ENCODE measurements around the gene DTD1.
"Not testable (repeated sequence)": the region's sequence is repeated elsewhere in the genome, so short reads cannot be mapped to it uniquely, and the experiment has no call there.

DTD1 gene

GRCh38 chr20:18781509-18781908 lies 193.7 kb downstream of the DTD1 start:
- H3K27ac Mint-ChIP-seq, result no peak overlapping the region
- no peaks in the 10 kb centered on the region for H3K4me1 Mint-ChIP-seq (ENCODE audit: low read depth)
- no peak overlapping the region for H3K4me3 Mint-ChIP-seq
- H3K27me3 Mint-ChIP-seq (ENCODE audit: low read depth), result no peaks in the 10 kb centered on the region
- no peaks in the 10 kb centered on the region for H3K9me3 Mint-ChIP-seq
- H3K36me3 Mint-ChIP-seq (ENCODE audit: low read depth), result no peaks in the 10 kb centered on the region

GRCh38 chr20:18783385-18783959 lies 195.6 kb downstream of the DTD1 start:
- Mint-ChIP-seq H3K4me3 (no peak overlapping the region), H3K9me3 (no peaks in the 10 kb centered on the region), H3K4me1 (ENCODE audit: low read depth) (no peaks in the 10 kb centered on the region), H3K36me3 (ENCODE audit: low read depth) (no peaks in the 10 kb centered on the region), H3K27ac (no peak overlapping the region), H3K27me3 (ENCODE audit: low read depth) (no peaks in the 10 kb centered on the region)

- not testable (repeated sequence) for H3K9me3 Mint-ChIP-seq; H3K4me1 Mint-ChIP-seq (ENCODE audit: low read depth); H3K4me3 Mint-ChIP-seq; H3K27me3 Mint-ChIP-seq (ENCODE audit: low read depth); H3K36me3 Mint-ChIP-seq (ENCODE audit: low read depth); H3K27ac Mint-ChIP-seq
These were observed 199.2 kb downstream of the DTD1 start for GRCh38 chr20:18787046-18787445.

GRCh38 chr20:18788021-18788420 lies 200.2 kb downstream of the DTD1 start:
- Mint-ChIP-seq H3K9me3 (no peaks in the 10 kb centered on the region), H3K27ac (no peak overlapping the region), H3K4me1 (ENCODE audit: low read depth) (no peaks in the 10 kb centered on the region), H3K36me3 (ENCODE audit: low read depth) (no peaks in the 10 kb centered on the region), H3K4me3 (no peak overlapping the region), H3K27me3 (ENCODE audit: low read depth) (peaks cover 4% of the 10 kb centered on the region)

GRCh38 chr20:18790787-18791186 lies 202.9 kb downstream of the DTD1 start:
- no peaks in the 10 kb centered on the region for H3K9me3 Mint-ChIP-seq
- H3K36me3 Mint-ChIP-seq (ENCODE audit: low read depth), result no peaks in the 10 kb centered on the region
- no peak overlapping the region for H3K27ac Mint-ChIP-seq
- H3K4me3 Mint-ChIP-seq, result no peak overlapping the region
- peaks cover 9% of the 10 kb centered on the region for H3K4me1 Mint-ChIP-seq (ENCODE audit: low read depth)
- peaks cover 4% of the 10 kb centered on the region for H3K27me3 Mint-ChIP-seq (ENCODE audit: low read depth)

- H3K36me3 Mint-ChIP-seq (ENCODE audit: low read depth), result no peaks in the 10 kb centered on the region
- peaks cover 4% of the 10 kb centered on the region for H3K27me3 Mint-ChIP-seq (ENCODE audit: low read depth)
- peaks cover 9% of the 10 kb centered on the region for H3K4me1 Mint-ChIP-seq (ENCODE audit: low read depth)
- peaks cover 8% of the 10 kb centered on the region for H3K9me3 Mint-ChIP-seq
- H3K27ac Mint-ChIP-seq, result peak overlapping the region; percentile 89
- peak overlapping the region; percentile 87 for H3K4me3 Mint-ChIP-seq
These were observed 206.0 kb downstream of the DTD1 start for GRCh38 chr20:18793625-18794427.

- peaks cover 4% of the 10 kb centered on the region for H3K27me3 Mint-ChIP-seq (ENCODE audit: low read depth)
- peaks cover 8% of the 10 kb centered on the region for H3K9me3 Mint-ChIP-seq
- H3K27ac Mint-ChIP-seq, result peak overlapping the region; percentile 89
- H3K36me3 Mint-ChIP-seq (ENCODE audit: low read depth), result no peaks in the 10 kb centered on the region
- peaks cover 9% of the 10 kb centered on the region for H3K4me1 Mint-ChIP-seq (ENCODE audit: low read depth)
- peak overlapping the region; percentile 87 for H3K4me3 Mint-ChIP-seq
These were observed 206.6 kb downstream of the DTD1 start for GRCh38 chr20:18794428-18794787.

- Mint-ChIP-seq H3K27me3 (ENCODE audit: low read depth) (peaks cover 1% of the 10 kb centered on the region), H3K9me3 (peaks cover 8% of the 10 kb centered on the region), H3K4me3 (no peak overlapping the region), H3K4me1 (ENCODE audit: low read depth) (peaks cover 9% of the 10 kb centered on the region), H3K36me3 (ENCODE audit: low read depth) (no peaks in the 10 kb centered on the region), H3K27ac (no peak overlapping the region)
These were observed 207.5 kb downstream of the DTD1 start for GRCh38 chr20:18795366-18795765.

GRCh38 chr20:18796282-18796833 lies 208.5 kb downstream of the DTD1 start:
- Mint-ChIP-seq H3K9me3 (peaks cover 8% of the 10 kb centered on the region), H3K27ac (no peak overlapping the region), H3K4me3 (no peak overlapping the region), H3K27me3 (ENCODE audit: low read depth) (no peaks in the 10 kb centered on the region), H3K4me1 (ENCODE audit: low read depth) (peaks cover 9% of the 10 kb centered on the region), H3K36me3 (ENCODE audit: low read depth) (no peaks in the 10 kb centered on the region)

- H3K4me3 Mint-ChIP-seq, result no peak overlapping the region
- H3K27me3 Mint-ChIP-seq (ENCODE audit: low read depth), result no peaks in the 10 kb centered on the region
- H3K36me3 Mint-ChIP-seq (ENCODE audit: low read depth), result no peaks in the 10 kb centered on the region
- no peaks in the 10 kb centered on the region for H3K4me1 Mint-ChIP-seq (ENCODE audit: low read depth)
- no peak overlapping the region for H3K27ac Mint-ChIP-seq
- H3K9me3 Mint-ChIP-seq, result peaks cover under 1% of the 10 kb centered on the region
These were observed 213.7 kb downstream of the DTD1 start for GRCh38 chr20:18801516-18801915.

GRCh38 chr20:18802012-18802634 lies 214.3 kb downstream of the DTD1 start:
- no peaks in the 10 kb centered on the region for H3K9me3 Mint-ChIP-seq
- H3K27me3 Mint-ChIP-seq (ENCODE audit: low read depth), result no peaks in the 10 kb centered on the region
- no peaks in the 10 kb centered on the region for H3K4me1 Mint-ChIP-seq (ENCODE audit: low read depth)
- no peak overlapping the region for H3K27ac Mint-ChIP-seq
- no peaks in the 10 kb centered on the region for H3K36me3 Mint-ChIP-seq (ENCODE audit: low read depth)
- no peak overlapping the region for H3K4me3 Mint-ChIP-seq

GRCh38 chr20:18805881-18806280 lies 218.0 kb downstream of the DTD1 start:
- Mint-ChIP-seq H3K36me3 (ENCODE audit: low read depth) (no peaks in the 10 kb centered on the region), H3K27ac (no peak overlapping the region), H3K27me3 (ENCODE audit: low read depth) (no peaks in the 10 kb centered on the region), H3K4me1 (ENCODE audit: low read depth) (no peaks in the 10 kb centered on the region), H3K9me3 (no peaks in the 10 kb centered on the region), H3K4me3 (no peak overlapping the region)

GRCh38 chr20:18808712-18809111 lies 220.9 kb downstream of the DTD1 start:
- no peaks in the 10 kb centered on the region for H3K36me3 Mint-ChIP-seq (ENCODE audit: low read depth)
- no peaks in the 10 kb centered on the region for H3K27me3 Mint-ChIP-seq (ENCODE audit: low read depth)
- H3K4me1 Mint-ChIP-seq (ENCODE audit: low read depth), result no peaks in the 10 kb centered on the region
- no peak overlapping the region for H3K27ac Mint-ChIP-seq
- H3K9me3 Mint-ChIP-seq, result no peaks in the 10 kb centered on the region
- no peak overlapping the region for H3K4me3 Mint-ChIP-seq

- Mint-ChIP-seq H3K4me3 (no peak overlapping the region), H3K9me3 (no peaks in the 10 kb centered on the region), H3K27ac (no peak overlapping the region), H3K4me1 (ENCODE audit: low read depth) (no peaks in the 10 kb centered on the region), H3K36me3 (ENCODE audit: low read depth) (no peaks in the 10 kb centered on the region), H3K27me3 (ENCODE audit: low read depth) (no peaks in the 10 kb centered on the region)
These were observed 223.3 kb downstream of the DTD1 start for GRCh38 chr20:18811186-18811585.

- Mint-ChIP-seq H3K4me3 (no peak overlapping the region), H3K27me3 (ENCODE audit: low read depth) (no peaks in the 10 kb centered on the region), H3K27ac (no peak overlapping the region), H3K36me3 (ENCODE audit: low read depth) (no peaks in the 10 kb centered on the region), H3K9me3 (no peaks in the 10 kb centered on the region), H3K4me1 (ENCODE audit: low read depth) (no peaks in the 10 kb centered on the region)
These were observed 224.1 kb downstream of the DTD1 start for GRCh38 chr20:18811904-18812303.
